Trophoblast cell (in vitro differentiated cells and primary cell): ENCODE results near the gene UGT3A1.

ENCODE experiments used
- DNase-seq, 2 donors: peaks; one replicate each; pipeline ENCODE4 v3.0.0-alpha.2; 2016
- H2AFZ ChIP-seq: 2 replicates; pipeline ENCODE4 v1.6.1; 2013; ENCODE audit warnings: low read length, moderate library complexity, mild to moderate bottlenecking; ENCODE audit not compliant: insufficient read depth, poor library complexity
- H2AK5ac ChIP-seq: 2 replicates; pipeline ENCODE4 v1.6.1; 2013; ENCODE audit warnings: mild to moderate bottlenecking, low read length
- H2BK120ac ChIP-seq: 2 replicates; pipeline ENCODE4 v1.6.1; 2013; ENCODE audit warnings: low read length, mild to moderate bottlenecking, moderate library complexity; ENCODE audit not compliant: insufficient read depth, poor library complexity
- H2BK12ac ChIP-seq: 2 replicates; pipeline ENCODE4 v1.6.1; 2013; ENCODE audit warnings: mild to moderate bottlenecking, low read length, moderate library complexity
- H2BK5ac ChIP-seq: 2 replicates; pipeline ENCODE4 v1.6.1; 2013; ENCODE audit warnings: low read length, low read depth, moderate library complexity, mild to moderate bottlenecking; ENCODE audit not compliant: poor library complexity
- H3K14ac ChIP-seq: 2 replicates; pipeline ENCODE4 v1.6.1; 2013; ENCODE audit warnings: mild to moderate bottlenecking, low read length
- H3K18ac ChIP-seq: 2 replicates; pipeline ENCODE4 v1.6.1; 2013; ENCODE audit warnings: mild to moderate bottlenecking, low read length
- H3K23ac ChIP-seq: 2 replicates; pipeline ENCODE4 v1.6.1; 2013; ENCODE audit warnings: low read length
- H3K27ac ChIP-seq: 2 replicates; pipeline ENCODE4 v1.5.1; 2013; ENCODE audit warnings: low read depth, mild to moderate bottlenecking, inconsistent platforms, low read length, moderate library complexity
- H3K27me3 ChIP-seq: 2 replicates; pipeline ENCODE4 v1.6.1; 2013; ENCODE audit warnings: inconsistent platforms, mild to moderate bottlenecking, low read length, moderate library complexity; ENCODE audit not compliant: insufficient read depth
- H3K36me3 ChIP-seq, 2 experiments: 1 replicate in 1 of 2; 2 replicates in 1 of 2; pipeline ENCODE4 v1.6.1; 2013; ENCODE audit warnings: low read length in 2 of 2, mild to moderate bottlenecking in 2 of 2, moderate library complexity in 1 of 2; ENCODE audit not compliant: insufficient read depth in 2 of 2, control insufficient read depth in 1 of 2
- H3K4ac ChIP-seq: 2 replicates; pipeline ENCODE4 v1.6.1; 2013; ENCODE audit warnings: low read depth, mild to moderate bottlenecking, low read length, moderate library complexity
- H3K4me1 ChIP-seq, 2 experiments: 1 replicate in 1 of 2; 2 replicates in 1 of 2; pipeline ENCODE4 v1.6.1; 2013; ENCODE audit warnings: low read length in 2 of 2, mild to moderate bottlenecking in 2 of 2, moderate library complexity in 1 of 2; ENCODE audit not compliant: insufficient read depth in 2 of 2, control insufficient read depth in 1 of 2
- H3K4me2 ChIP-seq: 2 replicates; pipeline ENCODE4 v1.6.1; 2013; ENCODE audit warnings: inconsistent platforms, mild to moderate bottlenecking, low read length, moderate library complexity
- H3K4me3 ChIP-seq: 2 replicates; pipeline ENCODE4 v1.5.1; 2013; ENCODE audit warnings: mild to moderate bottlenecking, low read depth, low read length, inconsistent platforms
- H3K79me1 ChIP-seq: one replicate; pipeline ENCODE4 v1.6.1; 2013; ENCODE audit warnings: low read length
- H3K79me2 ChIP-seq: 2 replicates; pipeline ENCODE4 v1.6.1; 2013; ENCODE audit warnings: low read length, mild to moderate bottlenecking; ENCODE audit not compliant: control insufficient read depth, insufficient read depth, poor library complexity
- H3K9ac ChIP-seq: 2 replicates; pipeline ENCODE4 v1.6.1; 2013; ENCODE audit warnings: mild to moderate bottlenecking, low read length
- H3K9me3 ChIP-seq: 2 replicates; pipeline ENCODE4 v1.6.1; 2013; ENCODE audit warnings: low read depth, mild to moderate bottlenecking, control low read depth, inconsistent platforms, low read length; ENCODE audit not compliant: insufficient read depth
- H4K12ac ChIP-seq: 2 replicates; pipeline ENCODE4 v1.6.1; 2013; ENCODE audit warnings: low read depth, mild to moderate bottlenecking, low read length, moderate library complexity
- H4K8ac ChIP-seq: 2 replicates; pipeline ENCODE4 v1.6.1; 2013; ENCODE audit warnings: low read depth, mild to moderate bottlenecking, low read length, moderate library complexity
- H4K91ac ChIP-seq: one replicate; pipeline ENCODE4 v1.6.1; 2013; ENCODE audit warnings: low read depth, mild to moderate bottlenecking, low read length, moderate library complexity
- WGBS: extraction: QIAGEN DNeasy Blood & Tissue Kit; methylation state at CpG from one replicate; pipeline ENCODE4 v1.1.7; 2013; ENCODE audit warnings: missing lambda C conversion rate; ENCODE audit not compliant: insufficient read length, insufficient coverage; ENCODE audit errors: extremely low coverage; 5-methylcytosine and 5-hydroxymethylcytosine counted together

The UGT3A1 gene

DNA sequence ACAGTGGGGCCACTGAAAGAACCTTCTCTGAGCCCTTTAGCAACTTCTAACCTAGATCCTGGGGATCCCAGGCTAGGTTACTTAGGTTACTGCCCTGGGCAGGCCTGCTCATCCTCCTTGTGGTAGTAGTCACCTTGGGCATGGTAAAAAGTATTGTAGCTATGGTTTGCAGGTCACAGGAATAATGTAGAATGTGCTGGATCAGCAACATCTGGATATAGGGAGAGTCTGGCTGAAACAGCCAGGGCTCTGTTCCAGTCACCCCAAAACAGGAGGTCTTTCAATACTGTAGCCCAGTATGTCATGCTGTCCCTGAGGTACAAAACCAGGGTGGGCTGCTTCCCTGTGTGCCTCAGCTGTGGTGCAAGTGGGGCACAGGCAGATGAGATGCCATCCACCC, 41.9 kb upstream of the UGT3A1 start:
- Histone ChIP-seq H3K23ac (no peak overlapping the region), H3K79me1 (no peaks in the 10 kb centered on the region), H2AK5ac (no peak overlapping the region), H3K79me2 (no peaks in the 10 kb centered on the region), H3K4ac (no peak overlapping the region), H3K4me3 (no peak overlapping the region), H3K9me3 (peaks cover 4% of the 10 kb centered on the region), H3K18ac (no peak overlapping the region), H3K27me3 (no peaks in the 10 kb centered on the region), H3K4me1 (no peaks in the 10 kb centered on the region), H4K12ac (no peak overlapping the region), H3K36me3 (no peaks in the 10 kb centered on the region), H3K14ac (no peak overlapping the region), H3K9ac (peak overlapping the region; percentile 32), H2BK5ac (no peak overlapping the region), H2BK120ac (no peak overlapping the region), H2BK12ac (no peak overlapping the region), H3K27ac (no peak overlapping the region), H4K8ac (no peak overlapping the region), H4K91ac (no peak overlapping the region), H2AFZ (no peak overlapping the region), H3K4me2 (no peak overlapping the region)
- no peak for DNase-seq

DNA sequence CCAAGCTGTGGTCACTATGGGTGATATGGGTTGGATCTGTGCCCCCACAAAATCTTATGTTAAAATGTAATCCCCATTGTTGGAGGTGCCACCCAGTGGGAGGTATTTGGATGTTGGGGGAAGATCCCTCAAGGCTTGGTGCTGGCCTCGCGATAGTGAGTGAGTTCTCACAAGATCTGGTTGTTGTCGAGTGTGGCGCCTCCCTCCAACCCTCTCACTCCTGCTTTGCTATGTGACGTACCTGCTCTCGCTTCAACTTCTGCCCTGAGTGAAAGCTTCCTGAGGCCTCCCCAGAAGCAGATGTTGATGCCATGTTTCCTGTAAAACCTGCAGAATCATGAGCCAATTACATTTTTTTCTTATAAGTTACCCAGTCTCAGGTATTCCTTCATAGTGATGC, 40.0 kb upstream of the UGT3A1 start:
- no peaks in the 10 kb centered on the region for H3K79me2 ChIP-seq
- H4K91ac ChIP-seq, result no peak overlapping the region
- H3K27me3 ChIP-seq, result no peaks in the 10 kb centered on the region
- H3K18ac ChIP-seq, result no peak overlapping the region
- H2AK5ac ChIP-seq, result no peak overlapping the region
- H2AFZ ChIP-seq, result no peak overlapping the region
- H3K79me1 ChIP-seq, result no peaks in the 10 kb centered on the region
- no peak overlapping the region for H3K9ac ChIP-seq
- no peak overlapping the region for H3K4ac ChIP-seq
- H2BK12ac ChIP-seq, result no peak overlapping the region
- H3K23ac ChIP-seq, result no peak overlapping the region
- no peak overlapping the region for H3K4me2 ChIP-seq
- no peaks in the 10 kb centered on the region for H3K36me3 ChIP-seq
- WGBS, result no CpG with 5 or more reads among the region's 6 CpGs
- DNase-seq, result no peak
- H3K4me3 ChIP-seq, result no peak overlapping the region
- no peak overlapping the region for H2BK5ac ChIP-seq
- H3K14ac ChIP-seq, result no peak overlapping the region
- peaks cover 4% of the 10 kb centered on the region for H3K9me3 ChIP-seq
- no peak overlapping the region for H4K8ac ChIP-seq
- H4K12ac ChIP-seq, result no peak overlapping the region
- no peak overlapping the region for H2BK120ac ChIP-seq
- no peaks in the 10 kb centered on the region for H3K4me1 ChIP-seq
- H3K27ac ChIP-seq, result no peak overlapping the region

DNA sequence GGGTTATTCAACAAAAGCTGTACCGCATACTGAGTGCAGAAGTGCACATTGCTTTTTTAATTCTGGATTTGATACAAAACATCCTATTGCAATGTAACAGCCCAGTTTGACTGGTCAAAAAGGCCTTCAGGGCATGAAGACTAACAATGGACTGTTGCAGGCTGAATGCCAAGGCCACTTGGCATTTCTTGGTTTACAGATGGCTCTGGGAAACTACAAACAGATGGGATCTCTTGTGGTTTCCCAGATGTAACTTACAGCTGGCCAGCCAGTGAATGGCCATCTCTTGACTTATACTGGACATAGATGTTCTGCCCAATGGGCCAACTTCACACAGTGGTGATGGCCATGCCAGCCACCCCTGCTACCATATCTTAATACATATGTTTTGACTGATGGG, 38.7 kb upstream of the UGT3A1 start:
- Histone ChIP-seq H3K79me2 (no peaks in the 10 kb centered on the region), H3K14ac (no peak overlapping the region), H4K91ac (no peak overlapping the region), H3K27ac (no peak overlapping the region), H3K4me1 (no peaks in the 10 kb centered on the region), H3K79me1 (no peaks in the 10 kb centered on the region), H4K12ac (no peak overlapping the region), H2AK5ac (no peak overlapping the region), H2BK12ac (no peak overlapping the region), H3K4ac (no peak overlapping the region), H3K18ac (no peak overlapping the region), H4K8ac (no peak overlapping the region), H3K36me3 (no peaks in the 10 kb centered on the region), H3K9me3 (peaks cover 4% of the 10 kb centered on the region), H3K9ac (no peak overlapping the region), H2AFZ (no peak overlapping the region), H3K27me3 (no peaks in the 10 kb centered on the region), H3K4me2 (no peak overlapping the region), H2BK5ac (no peak overlapping the region), H2BK120ac (no peak overlapping the region), H3K4me3 (no peak overlapping the region), H3K23ac (no peak overlapping the region)
- DNase-seq, result no peak
- WGBS, result no CpG with 5 or more reads among the region's 1 CpG

DNA sequence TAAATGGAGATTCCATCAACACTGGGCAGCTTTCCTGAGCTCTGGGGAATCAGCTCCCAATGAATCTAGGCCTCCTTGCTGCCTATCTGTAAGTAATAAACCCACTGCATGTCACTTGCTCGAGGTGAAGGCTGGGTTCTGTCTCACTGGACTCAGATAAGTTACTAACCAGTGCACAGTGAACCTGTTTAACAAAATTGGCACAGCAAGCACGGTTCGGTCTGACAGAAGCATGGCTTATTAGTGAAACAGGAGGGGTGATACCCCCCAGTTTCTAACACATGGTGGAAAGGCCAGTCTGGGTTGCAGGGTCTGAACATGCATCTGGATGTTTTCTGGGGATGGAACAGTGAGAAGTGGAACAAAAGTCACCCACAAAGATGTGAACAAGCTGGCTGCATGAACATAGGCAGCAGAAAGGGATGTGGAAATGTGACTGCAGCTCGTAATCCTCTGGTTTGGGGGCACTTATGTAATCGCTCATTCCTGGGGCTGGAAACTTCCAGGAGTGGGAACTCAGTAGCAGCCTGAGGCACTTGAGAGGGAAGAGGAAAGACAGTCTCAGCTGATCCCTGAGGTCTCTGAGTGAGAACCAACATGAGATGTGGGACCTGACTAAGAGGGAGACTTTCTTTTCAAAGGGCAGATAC, 37.8 kb upstream of the UGT3A1 start:
- H3K9ac ChIP-seq, result no peak overlapping the region
- no peak overlapping the region for H3K23ac ChIP-seq
- no peak overlapping the region for H4K8ac ChIP-seq
- H2BK5ac ChIP-seq, result no peak overlapping the region
- no peak overlapping the region for H2BK12ac ChIP-seq
- no peak overlapping the region for H2BK120ac ChIP-seq
- DNase-seq, result no peak
- peaks cover 4% of the 10 kb centered on the region for H3K9me3 ChIP-seq
- no peak overlapping the region for H3K18ac ChIP-seq
- no peak overlapping the region for H3K4ac ChIP-seq
- H4K91ac ChIP-seq, result no peak overlapping the region
- no peak overlapping the region for H2AK5ac ChIP-seq
- H3K36me3 ChIP-seq, result no peaks in the 10 kb centered on the region
- H3K27me3 ChIP-seq, result no peaks in the 10 kb centered on the region
- H3K4me1 ChIP-seq, result peaks cover 0 to 2% of the 10 kb centered on the region in 2 experiments
- no peaks in the 10 kb centered on the region for H3K79me1 ChIP-seq
- no peak overlapping the region for H3K4me3 ChIP-seq
- H4K12ac ChIP-seq, result no peak overlapping the region
- H3K27ac ChIP-seq, result no peak overlapping the region
- no peak overlapping the region for H3K4me2 ChIP-seq
- no peaks in the 10 kb centered on the region for H3K79me2 ChIP-seq
- H2AFZ ChIP-seq, result no peak overlapping the region
- H3K14ac ChIP-seq, result no peak overlapping the region
- no CpG with 5 or more reads among the region's 5 CpGs for WGBS
